GM23338 (cell line): ENCODE data around the gene PHOX2A. TPM values are rescaled to one million over a fixed set of nuclear protein-coding genes. Genes with fewer than 3 reads are reported as not detected.

Source experiments
- ATAC-seq: fragments of 200-7000 bp; cut with Tn5 transposase; 3 replicates; pipeline ENCODE4 v1.9.1; 2020
- DNase-seq: peaks from one replicate; pipeline ENCODE4 v3.0.0-alpha.2; 2015; ENCODE audit warnings: low spot score
- H2AFZ ChIP-seq: fragments of 200-600 bp; sonication (generic); 2 replicates; pipeline ENCODE4 v1.8.0; 2016; ENCODE audit warnings: antibody characterized with exemption, mild to moderate bottlenecking, moderate library complexity
- H3F3A ChIP-seq: fragments of 200-600 bp; sonication (generic); replicated peaks from 2 replicates; pipeline ENCODE4 v1.8.0; 2017; ENCODE audit warnings: antibody characterized with exemption, mixed run types, low read depth
- H3K27ac ChIP-seq: fragments of 200-600 bp; sonication (generic); 2 replicates; pipeline ENCODE4 v1.6.1; 2016; ENCODE audit warnings: low read depth
- H3K27me3 ChIP-seq: fragments of 200-600 bp; sonication (generic); 2 replicates; pipeline ENCODE4 v1.8.0; 2016; ENCODE audit warnings: mild to moderate bottlenecking, mixed run types, moderate library complexity; ENCODE audit not compliant: insufficient read depth
- H3K36me3 ChIP-seq: fragments of 200-600 bp; sonication (generic); 2 replicates; pipeline ENCODE4 v1.8.0; 2016; ENCODE audit warnings: mild to moderate bottlenecking; ENCODE audit not compliant: insufficient read depth
- H3K4me1 ChIP-seq: fragments of 200-600 bp; sonication (generic); 2 replicates; pipeline ENCODE4 v1.8.0; 2016; ENCODE audit warnings: mild to moderate bottlenecking, moderate library complexity; ENCODE audit not compliant: insufficient read depth
- H3K4me2 ChIP-seq: fragments of 200-600 bp; sonication (generic); 2 replicates; pipeline ENCODE4 v1.7.1; 2017; ENCODE audit warnings: mixed run types
- H3K4me3 ChIP-seq: fragments of 200-600 bp; sonication (generic); 2 replicates; pipeline ENCODE4 v1.6.1; 2016; ENCODE audit warnings: mixed run types
- H3K79me2 ChIP-seq: fragments of 200-600 bp; sonication (generic); replicated peaks from 2 replicates; pipeline ENCODE4 v1.8.0; 2017; ENCODE audit warnings: mild to moderate bottlenecking; ENCODE audit not compliant: insufficient read depth
- H3K9me2 ChIP-seq: fragments of 200-600 bp; sonication (generic); 2 replicates; pipeline ENCODE4 v1.8.0; 2017; ENCODE audit not compliant: insufficient read depth
- H4K20me1 ChIP-seq: fragments of 200-600 bp; sonication (generic); replicated peaks from 2 replicates; pipeline ENCODE4 v1.8.0; 2017; ENCODE audit warnings: mild to moderate bottlenecking; ENCODE audit not compliant: insufficient read depth
- H3K27ac Mint-ChIP-seq: 2 replicates; pipeline ENCODE4 v1.8.0; 2020; ENCODE audit warnings: inconsistent platforms, mild to moderate bottlenecking, moderate library complexity, mixed read lengths
- H3K27me3 Mint-ChIP-seq: 3 replicates; pipeline ENCODE4 v1.8.0; 2022; ENCODE audit warnings: low read depth, mild to moderate bottlenecking, moderate library complexity, mixed read lengths, inconsistent platforms; ENCODE audit not compliant: insufficient read depth, poor library complexity
- H3K36me3 Mint-ChIP-seq: 3 replicates; pipeline ENCODE4 v1.8.0; 2021; ENCODE audit warnings: low read depth, mild to moderate bottlenecking, inconsistent platforms, moderate library complexity, mixed read lengths
- H3K4me1 Mint-ChIP-seq: 3 replicates; pipeline ENCODE4 v1.8.0; 2020; ENCODE audit warnings: mild to moderate bottlenecking, inconsistent platforms, mixed read lengths
- H3K4me3 Mint-ChIP-seq: 3 replicates; pipeline ENCODE4 v1.8.0; 2021; ENCODE audit warnings: moderate library complexity, mild to moderate bottlenecking, inconsistent platforms, mixed read lengths
- H3K9me3 Mint-ChIP-seq: 3 replicates; pipeline ENCODE4 v1.8.0; 2020; ENCODE audit warnings: moderate library complexity, mild to moderate bottlenecking, inconsistent platforms, mixed read lengths
- CTCF ChIP-seq, 2 experiments: fragments of 200-600 bp in 1 of 2; sonication (generic) in 1 of 2; conservative IDR thresholded peaks; 2 replicates each; pipeline versions ENCODE4 v1.5.1 to v1.6.1; 2016 to 2017; ENCODE audit warnings: antibody characterized with exemption in 2 of 2, low read depth in 2 of 2, mild to moderate bottlenecking in 2 of 2, moderate library complexity in 1 of 2
- EZH2 ChIP-seq: fragments of 200-600 bp; sonication (generic); IDR thresholded peaks from one replicate; pipeline ENCODE4 v1.8.0; 2017; ENCODE audit warnings: antibody characterized with exemption, mild to moderate bottlenecking, low read depth; ENCODE audit not compliant: unreplicated experiment
- EZH2phosphoT487 ChIP-seq: fragments of 200-600 bp; sonication (generic); IDR thresholded peaks from one replicate; pipeline ENCODE4 v1.8.1; 2018; ENCODE audit warnings: antibody characterized with exemption; ENCODE audit not compliant: unreplicated experiment
- JUNB ChIP-seq: IDR thresholded peaks from one replicate; pipeline ENCODE4 v1.6.1; 2016; ENCODE audit warnings: antibody characterized with exemption; ENCODE audit not compliant: unreplicated experiment
- POLR2AphosphoS5 ChIP-seq: IDR thresholded peaks from 2 replicates; pipeline ENCODE4 v1.6.1; 2016; ENCODE audit warnings: antibody characterized with exemption, low read depth
- STAT1 ChIP-seq: IDR thresholded peaks from one replicate; pipeline ENCODE4 v1.6.1; 2016; ENCODE audit warnings: antibody characterized with exemption; ENCODE audit not compliant: unreplicated experiment
- ZNF331 ChIP-seq: fragments of 250-450 bp; sonication (Bioruptor Pico); IDR thresholded peaks from 2 replicates; pipeline ENCODE4 v1.5.0; 2020; ENCODE audit warnings: low read depth, mild to moderate bottlenecking, moderate library complexity
- ZNF462 ChIP-seq: fragments of 250-450 bp; sonication (Bioruptor Pico); IDR thresholded peaks from 2 replicates; pipeline ENCODE4 v1.5.0; 2020; ENCODE audit warnings: mild to moderate bottlenecking, moderate library complexity
- polyA plus RNA-seq: library from polyadenylated mRNA; unstranded; fragments of >200 nt; fragmentation: Nextera tagmentation; extraction: Ambion mirVana; gene quantifications from 2 replicates; pipeline ENCODE4 v1.2.1, GENCODE V29; 2016
- total RNA-seq: library from RNA; depleted of rRNA; stranded (reverse); fragments of >200 nt; shearing (Covaris generic); gene quantifications from 2 replicates; pipeline ENCODE4 v1.2.3, GENCODE V29; 2014

The PHOX2A gene
- total and polyA plus RNA-seq, 2 experiments from 2014 or later: 0.31 TPM; not detected in 1

GRCh38 chr11:72209101-72209500 is 34.9 kb downstream of the PHOX2A start (continued):
- TF ChIP-seq ZNF462 (CRISPR knock-in tag) (no peak), EZH2phosphoT487 (no peak), EZH2 (no peak), ZNF331 (CRISPR knock-in tag) (no peak), CTCF (conservative IDR thresholded peaks at IDR 0.05; ENCODE audit: low read depth in 2 of 2) (no peak), STAT1 (no peak), JUNB (no peak)

- Histone ChIP-seq H3K4me2 (no peak overlapping the region), H3K79me2 (no peaks in the 10 kb centered on the region), H3K27me3 (no peaks in the 10 kb centered on the region), H4K20me1 (no peaks in the 10 kb centered on the region), H3K36me3 (no peaks in the 10 kb centered on the region), H3K4me1 (no peaks in the 10 kb centered on the region), H3K27ac (no peak overlapping the region), H3F3A (no peaks in the 10 kb centered on the region), H3K4me3 (no peak overlapping the region), H3K9me2 (no peaks in the 10 kb centered on the region), H2AFZ (peak overlapping the region; percentile 32; the same call in 1 of the 2 replicates)
- Mint-ChIP-seq H3K27ac (no peak overlapping the region), H3K36me3 (no peaks in the 10 kb centered on the region), H3K27me3 (peaks cover 2% of the 10 kb centered on the region), H3K9me3 (no peaks in the 10 kb centered on the region; the same call in 2 of the 3 replicates), H3K4me1 (no peaks in the 10 kb centered on the region), H3K4me3 (no peak overlapping the region)
- DNase-seq (no peak), ATAC-seq (no peak)
- no peak for TF ChIP-seq STAT1
- no peak for TF ChIP-seq JUNB
- TF ChIP-seq EZH2phosphoT487: no peak
- no peak for TF ChIP-seq POLR2AphosphoS5
- TF ChIP-seq EZH2: no peak
- TF ChIP-seq ZNF331 (CRISPR knock-in tag): no peak
Measured at GRCh38 chr11:72208281-72208680, 35.7 kb downstream of the PHOX2A start.
